MCF 10A (cell line): ENCODE results near the gene PMF1. TPM values are rescaled to one million over a fixed set of nuclear protein-coding genes. Genes with fewer than 3 reads are reported as not detected.
A peak's percentile ranks its signal among the peaks of the same experiment; 100 is the strongest.

Experiments
- BruUV-seq: library from RNA; stranded (reverse); fragments of 400-500 nt; replicated peaks from 2 replicates; lab custom pipeline; 2021; lab: Mats Ljungman, UMichigan
- CTCF ChIA-PET: fragments of 300-600 bp; sonication (Branson Sonifier 250); formaldehyde crosslinking; extraction: SDS; loops from one replicate; lab custom pipeline; 2021; ENCODE audit warnings: antibody characterized with exemption, inconsistent platforms; lab: Yijun Ruan, JAX
- POLR2A ChIA-PET: fragments of 300-600, 350-650 bp; sonication (Branson Sonifier 250); formaldehyde crosslinking; extraction: SDS; loops from one replicate; lab custom pipeline; 2020; ENCODE audit warnings: antibody characterized with exemption, inconsistent platforms; lab: Yijun Ruan, JAX
- DNase-seq: peaks from one replicate; pipeline ENCODE4 v3.0.0-alpha.2; 2018; ENCODE audit not compliant: unreplicated experiment
- H3K27ac Mint-ChIP-seq: one replicate; pipeline ENCODE4 v1.8.0; 2022; ENCODE audit warnings: mild to moderate bottlenecking, low read depth, mixed read lengths; ENCODE audit not compliant: unreplicated experiment
- H3K27me3 Mint-ChIP-seq: one replicate; pipeline ENCODE4 v1.8.0; 2022; ENCODE audit warnings: mixed read lengths; ENCODE audit not compliant: insufficient read depth, unreplicated experiment
- H3K36me3 Mint-ChIP-seq: one replicate; pipeline ENCODE4 v1.8.0; 2022; ENCODE audit warnings: mild to moderate bottlenecking, moderate library complexity, mixed read lengths; ENCODE audit not compliant: insufficient read depth, unreplicated experiment
- H3K4me1 Mint-ChIP-seq: one replicate; pipeline ENCODE4 v1.8.0; 2022; ENCODE audit warnings: mixed read lengths; ENCODE audit not compliant: insufficient read depth, unreplicated experiment
- H3K4me3 Mint-ChIP-seq: one replicate; pipeline ENCODE4 v1.8.0; 2022; ENCODE audit warnings: mild to moderate bottlenecking, moderate library complexity, mixed read lengths; ENCODE audit not compliant: unreplicated experiment
- H3K9me3 Mint-ChIP-seq: one replicate; pipeline ENCODE4 v1.8.0; 2022; ENCODE audit warnings: mixed read lengths; ENCODE audit not compliant: unreplicated experiment
- intact Hi-C: fragments of 100-400 bp; cut with micrococcal nuclease; formaldehyde crosslinking; loops from 2 replicates; pipeline ENCODE4 v1.14.1; 2022
- total RNA-seq: library from RNA; stranded (reverse); gene quantifications from 2 replicates; pipeline ENCODE4 v1.2.3, GENCODE V29; 2022
- TF ChIP-seq, protein P1 (sequence below): fragments of 200-600 bp; IDR thresholded peaks from one replicate; pipeline ENCODE4 v1.8.0; 2022; ENCODE audit warnings: antibody characterized with exemption, mild to moderate bottlenecking; ENCODE audit not compliant: unreplicated experiment

PMF1 gene
- total RNA-seq, 1 experiment from 2014 or later = 77.7 TPM

- ChIA-PET CTCF (interaction anchor here (0.5 to 6.5 kb wide), 13 partner anchors 8 to 684 kb away, joined by 3 to 72 read pairs (median 8); no protein-coding TSS in a partner anchor), POLR2A (interaction anchor here (0.7 to 10.4 kb wide), 17 partner anchors 11 to 348 kb away, joined by 3 to 210 read pairs (median 17); partner anchors contain the start of genes BGLAP, CCT3, GLMP and KHDC4)
- TF ChIP-seq, protein P1, sequence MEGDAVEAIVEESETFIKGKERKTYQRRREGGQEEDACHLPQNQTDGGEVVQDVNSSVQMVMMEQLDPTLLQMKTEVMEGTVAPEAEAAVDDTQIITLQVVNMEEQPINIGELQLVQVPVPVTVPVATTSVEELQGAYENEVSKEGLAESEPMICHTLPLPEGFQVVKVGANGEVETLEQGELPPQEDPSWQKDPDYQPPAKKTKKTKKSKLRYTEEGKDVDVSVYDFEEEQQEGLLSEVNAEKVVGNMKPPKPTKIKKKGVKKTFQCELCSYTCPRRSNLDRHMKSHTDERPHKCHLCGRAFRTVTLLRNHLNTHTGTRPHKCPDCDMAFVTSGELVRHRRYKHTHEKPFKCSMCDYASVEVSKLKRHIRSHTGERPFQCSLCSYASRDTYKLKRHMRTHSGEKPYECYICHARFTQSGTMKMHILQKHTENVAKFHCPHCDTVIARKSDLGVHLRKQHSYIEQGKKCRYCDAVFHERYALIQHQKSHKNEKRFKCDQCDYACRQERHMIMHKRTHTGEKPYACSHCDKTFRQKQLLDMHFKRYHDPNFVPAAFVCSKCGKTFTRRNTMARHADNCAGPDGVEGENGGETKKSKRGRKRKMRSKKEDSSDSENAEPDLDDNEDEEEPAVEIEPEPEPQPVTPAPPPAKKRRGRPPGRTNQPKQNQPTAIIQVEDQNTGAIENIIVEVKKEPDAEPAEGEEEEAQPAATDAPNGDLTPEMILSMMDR = no peak
- peaks cover 51% of the 10 kb centered on the region for H3K4me1 Mint-ChIP-seq
- no peaks in the 10 kb centered on the region for H3K27me3 Mint-ChIP-seq
- peaks cover 35% of the 10 kb centered on the region for H3K36me3 Mint-ChIP-seq
- intact Hi-C loops = loop anchor here (1.0 to 5.0 kb wide), 2 partner anchors 18 to 36 kb away; no protein-coding TSS in a partner anchor
- no peaks in the 10 kb centered on the region for H3K9me3 Mint-ChIP-seq
- peak overlapping the region; percentile 92 for H3K4me3 Mint-ChIP-seq
- no TSS peak for BruUV-seq
- peak; percentile 49 for DNase-seq
- peak overlapping the region; percentile 93 for H3K27ac Mint-ChIP-seq
Measured at GRCh38 chr1:156281281-156281680, 68.5 kb downstream of the PMF1 start.

- peaks cover 33% of the 10 kb centered on the region for H3K36me3 Mint-ChIP-seq
- no peaks in the 10 kb centered on the region for H3K9me3 Mint-ChIP-seq
- DNase-seq = peak; percentile 77
- H3K4me3 Mint-ChIP-seq = peak overlapping the region; percentile 92
- H3K27me3 Mint-ChIP-seq = no peaks in the 10 kb centered on the region
- CTCF ChIA-PET = interaction anchor here (0.5 to 6.5 kb wide), 16 partner anchors 9 to 684 kb away, joined by 3 to 72 read pairs (median 5); partner anchors contain the start of gene SLC25A44
- POLR2A ChIA-PET = interaction anchor here (0.6 to 10.4 kb wide), 56 partner anchors 8 to 1655 kb away, joined by 3 to 210 read pairs (median 5); partner anchors contain the start of genes BGLAP, CCT3, GLMP and HDGF
- TF ChIP-seq, protein P1 = no peak
- H3K4me1 Mint-ChIP-seq = peaks cover 45% of the 10 kb centered on the region
- peak overlapping the region; percentile 93 for H3K27ac Mint-ChIP-seq
- BruUV-seq = TSS peak; percentile 31
- intact Hi-C loops = loop anchor here (1.0 to 5.0 kb wide), 2 partner anchors 19 to 35 kb away; no protein-coding TSS in a partner anchor
Measured at GRCh38 chr1:156281693-156282478, 69.1 kb downstream of the PMF1 start.

GRCh38 chr1:156282479-156283222 is 69.8 kb downstream of the PMF1 start, which contains the start of gene SMG5:
TSS of gene SMG5 (minus strand) at chr1:156282825. CDS start at chr1:156282680, 145 bp downstream.
- TF ChIP-seq, protein P1 = no peak
- peak within 1 kb of the TSS; percentile 92 for H3K4me3 Mint-ChIP-seq
- ChIA-PET POLR2A (interaction anchor here (0.6 to 10.4 kb wide), 61 partner anchors 8 to 1656 kb away, joined by 3 to 210 read pairs (median 4); partner anchors contain the start of genes CCT3, GLMP, HDGF and KHDC4), CTCF (interaction anchor here (0.6 to 6.5 kb wide), 17 partner anchors 9 to 379 kb away, joined by 3 to 72 read pairs (median 4); partner anchors contain the start of genes GLMP and SLC25A44)
- peaks cover 27% of the 10 kb centered on the region for H3K36me3 Mint-ChIP-seq
- H3K9me3 Mint-ChIP-seq = no peaks in the 10 kb centered on the region
- peak within 1 kb of the TSS; percentile 93 for H3K27ac Mint-ChIP-seq
- peaks cover 38% of the 10 kb centered on the region for H3K4me1 Mint-ChIP-seq
- intact Hi-C loops = loop anchor here (5.0 kb wide), 1 partner anchor 35 kb away; no protein-coding TSS in a partner anchor
- BruUV-seq = no TSS peak
- DNase-seq = peak; percentile 100
- H3K27me3 Mint-ChIP-seq = no peaks in the 10 kb centered on the region
